NCI-H2171 (cell line): Measurements from ENCODE around the gene KIRREL1.
A peak's percentile ranks its signal among the peaks of the same experiment; 100 is the strongest.
"Not testable (repeated sequence)": the region's sequence is repeated elsewhere in the genome, so short reads cannot be mapped to it uniquely, and the experiment has no call there.

Experiments
- DNase-seq: peaks from one replicate; lab custom pipeline; 2025; lab: John Stamatoyannopoulos, UW

The KIRREL1 gene

GRCh38 chr1:158105352-158106095 lies 112.1 kb downstream of the KIRREL1 start:
- DNase-seq: no peak

GRCh38 chr1:158107916-158108315 lies 114.5 kb downstream of the KIRREL1 start:
- no peak for DNase-seq

- DNase-seq: no peak
Observed at GRCh38 chr1:158112994-158113758, 119.7 kb downstream of the KIRREL1 start.

GRCh38 chr1:158113759-158114127 lies 120.3 kb downstream of the KIRREL1 start:
- DNase-seq: no peak

GRCh38 chr1:158115126-158115525 lies 121.7 kb downstream of the KIRREL1 start:
- DNase-seq: no peak

- no peak for DNase-seq
Observed at GRCh38 chr1:158116311-158117167, 123.1 kb downstream of the KIRREL1 start.

GRCh38 chr1:158117854-158118704 lies 124.6 kb downstream of the KIRREL1 start:
- DNase-seq: no peak

- DNase-seq: no peak
Observed at GRCh38 chr1:158118713-158119402, 125.4 kb downstream of the KIRREL1 start.

- DNase-seq: no peak
Observed at GRCh38 chr1:158119976-158120653, 126.7 kb downstream of the KIRREL1 start.

GRCh38 chr1:158121604-158122254 lies 128.3 kb downstream of the KIRREL1 start:
- DNase-seq: no peak

- DNase-seq: no peak
Observed at GRCh38 chr1:158122833-158123388, 129.5 kb downstream of the KIRREL1 start.

- no peak for DNase-seq
Observed at GRCh38 chr1:158124034-158124433, 130.6 kb downstream of the KIRREL1 start.

GRCh38 chr1:158124999-158125398 lies 131.6 kb downstream of the KIRREL1 start:
- DNase-seq: peak; percentile 55

- DNase-seq: no peak
Observed at GRCh38 chr1:158126425-158126824, 133.0 kb downstream of the KIRREL1 start.

- not testable (repeated sequence) for DNase-seq
Observed at GRCh38 chr1:158128531-158128930, 135.1 kb downstream of the KIRREL1 start.

- no peak for DNase-seq
Observed at GRCh38 chr1:158131217-158131616, 137.8 kb downstream of the KIRREL1 start.

GRCh38 chr1:158140764-158141192 lies 147.3 kb downstream of the KIRREL1 start:
- DNase-seq: no peak

- DNase-seq: no peak
Observed at GRCh38 chr1:158145173-158145719, 151.8 kb downstream of the KIRREL1 start.

GRCh38 chr1:158146165-158146564 lies 152.7 kb downstream of the KIRREL1 start:
- no peak for DNase-seq
